ENCODE results near the gene ZNF625. TPM values are rescaled to one million over a fixed set of nuclear protein-coding genes. Genes with fewer than 3 reads are reported as not detected.

Gene ZNF625
- total RNA-seq, 1 experiment from 2014 or later = 7.9 TPM

DNA sequence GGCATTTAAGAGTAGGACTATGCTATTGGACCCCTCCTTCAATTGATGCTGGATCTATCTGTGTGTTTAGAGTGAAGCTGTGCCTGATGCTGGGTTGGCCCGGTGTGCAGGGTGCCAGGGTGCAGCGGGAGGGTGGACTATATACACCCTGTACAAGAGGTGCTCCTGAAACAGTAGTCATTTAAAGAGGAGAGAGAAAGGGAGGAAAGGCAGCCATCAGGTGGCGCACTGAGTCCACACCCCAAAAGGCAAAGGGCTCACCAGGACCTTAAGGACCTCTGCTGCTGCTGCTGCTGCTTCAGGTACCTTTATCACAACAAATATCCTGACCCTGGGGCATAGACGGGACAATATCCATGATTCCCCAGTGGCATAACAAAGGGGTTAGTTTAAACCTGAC lies 45.7 kb upstream of the ZNF625 start:
- in situ Hi-C loops (cut with HindIII; ENCODE audit: low pct_unique_long_range_greater_than_20kb, low sequenced_read_pairs) (no loop called here), intact Hi-C loops (cut with micrococcal nuclease; ENCODE audit: unreplicated experiment) (no loop called here)
- POLR2A ChIA-PET = no interaction called here
- Histone ChIP-seq H3K27me3 (ENCODE audit: control insufficient read depth, insufficient read depth, low read length) (no peaks in the 10 kb centered on the region), H3K4me1 (ENCODE audit: control insufficient read depth, insufficient read depth, low read length) (no peaks in the 10 kb centered on the region), H3K9me3 (ENCODE audit: control insufficient read depth, insufficient read depth, low read depth, low read length) (peaks cover 19% of the 10 kb centered on the region; the same call in 1 of the 2 replicates), H3K27ac (ENCODE audit: low read length) (no peak overlapping the region), H3K36me3 (ENCODE audit: control insufficient read depth, insufficient read depth, low read length) (no peaks in the 10 kb centered on the region), H3K4me3 (ENCODE audit: low read depth in 2 of 2, low read length in 2 of 2) (no peak overlapping the region)
- CTCF ChIA-PET = no interaction called here
- ATAC-seq = no peak
- TF ChIP-seq SIN3A (IDR thresholded peaks at IDR 0.05; ENCODE audit: borderline replicate concordance, insufficient read depth, low read depth, low read length) = no peak
- TF ChIP-seq, protein P1, sequence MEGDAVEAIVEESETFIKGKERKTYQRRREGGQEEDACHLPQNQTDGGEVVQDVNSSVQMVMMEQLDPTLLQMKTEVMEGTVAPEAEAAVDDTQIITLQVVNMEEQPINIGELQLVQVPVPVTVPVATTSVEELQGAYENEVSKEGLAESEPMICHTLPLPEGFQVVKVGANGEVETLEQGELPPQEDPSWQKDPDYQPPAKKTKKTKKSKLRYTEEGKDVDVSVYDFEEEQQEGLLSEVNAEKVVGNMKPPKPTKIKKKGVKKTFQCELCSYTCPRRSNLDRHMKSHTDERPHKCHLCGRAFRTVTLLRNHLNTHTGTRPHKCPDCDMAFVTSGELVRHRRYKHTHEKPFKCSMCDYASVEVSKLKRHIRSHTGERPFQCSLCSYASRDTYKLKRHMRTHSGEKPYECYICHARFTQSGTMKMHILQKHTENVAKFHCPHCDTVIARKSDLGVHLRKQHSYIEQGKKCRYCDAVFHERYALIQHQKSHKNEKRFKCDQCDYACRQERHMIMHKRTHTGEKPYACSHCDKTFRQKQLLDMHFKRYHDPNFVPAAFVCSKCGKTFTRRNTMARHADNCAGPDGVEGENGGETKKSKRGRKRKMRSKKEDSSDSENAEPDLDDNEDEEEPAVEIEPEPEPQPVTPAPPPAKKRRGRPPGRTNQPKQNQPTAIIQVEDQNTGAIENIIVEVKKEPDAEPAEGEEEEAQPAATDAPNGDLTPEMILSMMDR (IDR thresholded peaks at IDR 0.05) = no peak
- no peak for TF ChIP-seq POLR2AphosphoS5 (IDR thresholded peaks at IDR 0.05; ENCODE audit: low read depth, low read length)
- TF ChIP-seq, protein P2, sequence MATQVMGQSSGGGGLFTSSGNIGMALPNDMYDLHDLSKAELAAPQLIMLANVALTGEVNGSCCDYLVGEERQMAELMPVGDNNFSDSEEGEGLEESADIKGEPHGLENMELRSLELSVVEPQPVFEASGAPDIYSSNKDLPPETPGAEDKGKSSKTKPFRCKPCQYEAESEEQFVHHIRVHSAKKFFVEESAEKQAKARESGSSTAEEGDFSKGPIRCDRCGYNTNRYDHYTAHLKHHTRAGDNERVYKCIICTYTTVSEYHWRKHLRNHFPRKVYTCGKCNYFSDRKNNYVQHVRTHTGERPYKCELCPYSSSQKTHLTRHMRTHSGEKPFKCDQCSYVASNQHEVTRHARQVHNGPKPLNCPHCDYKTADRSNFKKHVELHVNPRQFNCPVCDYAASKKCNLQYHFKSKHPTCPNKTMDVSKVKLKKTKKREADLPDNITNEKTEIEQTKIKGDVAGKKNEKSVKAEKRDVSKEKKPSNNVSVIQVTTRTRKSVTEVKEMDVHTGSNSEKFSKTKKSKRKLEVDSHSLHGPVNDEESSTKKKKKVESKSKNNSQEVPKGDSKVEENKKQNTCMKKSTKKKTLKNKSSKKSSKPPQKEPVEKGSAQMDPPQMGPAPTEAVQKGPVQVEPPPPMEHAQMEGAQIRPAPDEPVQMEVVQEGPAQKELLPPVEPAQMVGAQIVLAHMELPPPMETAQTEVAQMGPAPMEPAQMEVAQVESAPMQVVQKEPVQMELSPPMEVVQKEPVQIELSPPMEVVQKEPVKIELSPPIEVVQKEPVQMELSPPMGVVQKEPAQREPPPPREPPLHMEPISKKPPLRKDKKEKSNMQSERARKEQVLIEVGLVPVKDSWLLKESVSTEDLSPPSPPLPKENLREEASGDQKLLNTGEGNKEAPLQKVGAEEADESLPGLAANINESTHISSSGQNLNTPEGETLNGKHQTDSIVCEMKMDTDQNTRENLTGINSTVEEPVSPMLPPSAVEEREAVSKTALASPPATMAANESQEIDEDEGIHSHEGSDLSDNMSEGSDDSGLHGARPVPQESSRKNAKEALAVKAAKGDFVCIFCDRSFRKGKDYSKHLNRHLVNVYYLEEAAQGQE (IDR thresholded peaks at IDR 0.05; ENCODE audit: insufficient read depth in 1 of 2, low read depth in 2 of 2, low read length in 1 of 2) = no peak
- no peak for TF ChIP-seq TCF7L2 (IDR thresholded peaks at IDR 0.05; ENCODE audit: low read depth, low read length)
- no TSS peak for BruUV-seq (replicated peaks)
- DNase-seq (ENCODE audit: low read depth, low spot score) = no peak

DNA sequence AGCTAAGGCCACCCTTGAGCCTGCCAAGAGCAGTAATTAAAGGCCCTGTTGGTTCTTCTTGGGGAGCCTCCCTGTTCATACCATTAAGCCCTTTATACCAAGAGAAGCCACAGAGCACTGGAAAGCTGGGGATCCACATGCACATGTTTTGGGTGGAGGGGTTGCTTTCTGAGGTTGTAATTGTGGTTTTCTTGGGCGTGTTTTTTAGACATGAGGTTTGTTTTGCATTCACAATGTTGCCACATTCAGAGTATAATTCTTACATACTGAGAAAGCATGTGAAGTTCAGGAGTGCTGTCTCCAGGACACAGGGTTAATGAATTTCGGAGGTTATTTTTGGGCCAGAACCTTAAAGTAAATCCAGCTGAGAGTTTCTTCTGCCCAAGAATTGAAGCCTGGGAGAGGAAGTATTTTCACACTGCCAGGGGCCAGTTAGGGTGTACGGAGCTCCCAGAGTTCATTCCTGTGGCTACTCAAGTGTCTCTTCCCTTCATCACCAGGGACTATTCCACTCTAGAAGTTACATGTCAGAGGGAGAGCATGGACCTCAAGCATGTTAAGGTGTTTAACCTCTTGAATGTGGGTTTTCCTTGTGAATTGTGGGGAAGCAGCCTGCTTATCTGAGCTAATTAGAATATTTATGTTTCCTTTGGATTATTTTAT lies 43.4 kb upstream of the ZNF625 start:
- Histone ChIP-seq H3K36me3 (ENCODE audit: control insufficient read depth, insufficient read depth, low read length) (no peaks in the 10 kb centered on the region), H3K9me3 (ENCODE audit: control insufficient read depth, insufficient read depth, low read depth, low read length) (peaks cover 12% of the 10 kb centered on the region; the same call in 1 of the 2 replicates), H3K4me3 (ENCODE audit: low read depth in 2 of 2, low read length in 2 of 2) (no peak overlapping the region), H3K27ac (ENCODE audit: low read length) (no peak overlapping the region), H3K4me1 (ENCODE audit: control insufficient read depth, insufficient read depth, low read length) (no peaks in the 10 kb centered on the region), H3K27me3 (ENCODE audit: control insufficient read depth, insufficient read depth, low read length) (no peaks in the 10 kb centered on the region)
- in situ Hi-C loops (cut with HindIII; ENCODE audit: low pct_unique_long_range_greater_than_20kb, low sequenced_read_pairs) = no loop called here
- ATAC-seq (no peak), DNase-seq (ENCODE audit: low read depth, low spot score) (no peak)
- intact Hi-C loops (cut with micrococcal nuclease; ENCODE audit: unreplicated experiment) = no loop called here
- CTCF ChIA-PET = no interaction called here
- POLR2A ChIA-PET = no interaction called here
- no TSS peak for BruUV-seq (replicated peaks)
- TF ChIP-seq TCF7L2 (IDR thresholded peaks at IDR 0.05; ENCODE audit: low read depth, low read length) = no peak
- TF ChIP-seq SIN3A (IDR thresholded peaks at IDR 0.05; ENCODE audit: borderline replicate concordance, insufficient read depth, low read depth, low read length) = no peak
- TF ChIP-seq, protein P2 (IDR thresholded peaks at IDR 0.05; ENCODE audit: insufficient read depth in 1 of 2, low read depth in 2 of 2, low read length in 1 of 2) = no peak
- TF ChIP-seq, protein P1 (IDR thresholded peaks at IDR 0.05) = no peak
- no peak for TF ChIP-seq POLR2AphosphoS5 (IDR thresholded peaks at IDR 0.05; ENCODE audit: low read depth, low read length)

All from Panc1 (cell line).